Fibroblast of villous mesenchyme (primary cell): ENCODE data around the gene RPS13. TPM values are rescaled to one million over a fixed set of nuclear protein-coding genes. Genes with fewer than 3 reads are reported as not detected.
A peak's percentile ranks its signal among the peaks of the same experiment; 100 is the strongest.
"Not testable (repeated sequence)": the region's sequence is repeated elsewhere in the genome, so short reads cannot be mapped to it uniquely, and the experiment has no call there.

Experiments
- DNase-seq: peaks from one replicate; pipeline ENCODE4 v3.0.0-alpha.2; 2010; ENCODE audit warnings: low read depth
- H3K4me3 ChIP-seq: 2 replicates; pipeline ENCODE4 v1.5.1; 2011; ENCODE audit warnings: low read depth, mild to moderate bottlenecking, low read length
- CTCF ChIP-seq: IDR thresholded peaks from 2 replicates; pipeline ENCODE4 v1.5.1; 2012; ENCODE audit warnings: low read depth, mild to moderate bottlenecking, low read length; ENCODE audit not compliant: insufficient read depth
- total RNA-seq: library from RNA; depleted of rRNA; stranded (reverse); fragments of >200 nt; gene quantifications from 2 replicates; pipeline ENCODE4 v1.2.3, GENCODE V29; 2012

RPS13 gene
- total RNA-seq, 1 donor: 735 TPM

GRCh38 chr11:17067417-17067816 lies 10.1 kb downstream of the RPS13 start:
- no peak overlapping the region for H3K4me3 ChIP-seq
- TF ChIP-seq CTCF: no peak
- DNase-seq: no peak

GRCh38 chr11:17066691-17067090 lies 10.8 kb downstream of the RPS13 start:
- TF ChIP-seq CTCF: no peak
- DNase-seq: no peak
- no peak overlapping the region for H3K4me3 ChIP-seq

GRCh38 chr11:17063171-17064002 lies 14.1 kb downstream of the RPS13 start:
- TF ChIP-seq CTCF: peak; percentile 85
- H3K4me3 ChIP-seq: no peak overlapping the region
- DNase-seq: peak; percentile 48

GRCh38 chr11:17051146-17051545 lies 26.3 kb downstream of the RPS13 start:
- not testable (repeated sequence) for H3K4me3 ChIP-seq, DNase-seq

GRCh38 chr11:17048491-17048890 lies 29.0 kb downstream of the RPS13 start:
- not testable (repeated sequence) for H3K4me3 ChIP-seq, DNase-seq

GRCh38 chr11:17046690-17047089 lies 30.8 kb downstream of the RPS13 start:
- no peak for TF ChIP-seq CTCF
- no peak for DNase-seq
- H3K4me3 ChIP-seq: no peak overlapping the region

- H3K4me3 ChIP-seq: no peak overlapping the region
- no peak for DNase-seq
- TF ChIP-seq CTCF: peak; percentile 25
These were observed 40.5 kb downstream of the RPS13 start for GRCh38 chr11:17036666-17037658.

GRCh38 chr11:17034027-17034426 lies 43.4 kb downstream of the RPS13 start:
- not testable (repeated sequence) for H3K4me3 ChIP-seq, DNase-seq
